Chondrocyte (in vitro differentiated cells): ENCODE data around the gene PRXL2B. TPM values are rescaled to one million over a fixed set of nuclear protein-coding genes. Genes with fewer than 3 reads are reported as not detected.

Experiments used
- DNase-seq: peaks from one replicate; pipeline ENCODE4 v3.0.0; 2021; ENCODE audit warnings: mixed read lengths, low spot score
- H3K27ac Mint-ChIP-seq: one replicate; pipeline ENCODE4 v1.8.0; 2021; ENCODE audit warnings: mild to moderate bottlenecking, moderate library complexity, mixed read lengths; ENCODE audit not compliant: unreplicated experiment
- H3K27me3 Mint-ChIP-seq: 2 replicates; pipeline ENCODE4 v1.8.0; 2021; ENCODE audit warnings: low read depth, mixed read lengths
- H3K36me3 Mint-ChIP-seq: 2 replicates; pipeline ENCODE4 v1.8.0; 2021; ENCODE audit warnings: low read depth, mixed read lengths
- H3K4me1 Mint-ChIP-seq: 2 replicates; pipeline ENCODE4 v1.8.0; 2021; ENCODE audit warnings: low read depth, mild to moderate bottlenecking, mixed read lengths
- H3K4me3 Mint-ChIP-seq: one replicate; pipeline ENCODE4 v1.8.0; 2021; ENCODE audit warnings: mild to moderate bottlenecking, moderate library complexity, mixed read lengths; ENCODE audit not compliant: unreplicated experiment
- H3K9me3 Mint-ChIP-seq: 2 replicates; pipeline ENCODE4 v1.8.0; 2021; ENCODE audit warnings: low read depth, mixed read lengths
- total RNA-seq: library from RNA; stranded (reverse); gene quantifications from 3 replicates; pipeline ENCODE4 v1.2.1, GENCODE V29; 2021
- TF ChIP-seq, protein P1 (sequence below): fragments of 200-600 bp; sonication (generic); IDR thresholded peaks from 2 replicates; pipeline ENCODE4 v1.5.0; 2021; ENCODE audit warnings: antibody characterized with exemption, mild to moderate bottlenecking, moderate library complexity

PRXL2B gene
- total RNA-seq, 1 donor from 2014 or later = 25.6 TPM

- H3K9me3 Mint-ChIP-seq = no peaks in the 10 kb centered on the region
- no peaks in the 10 kb centered on the region for H3K27me3 Mint-ChIP-seq
- H3K4me3 Mint-ChIP-seq = peak overlapping the region; percentile 28
- TF ChIP-seq, protein P1, sequence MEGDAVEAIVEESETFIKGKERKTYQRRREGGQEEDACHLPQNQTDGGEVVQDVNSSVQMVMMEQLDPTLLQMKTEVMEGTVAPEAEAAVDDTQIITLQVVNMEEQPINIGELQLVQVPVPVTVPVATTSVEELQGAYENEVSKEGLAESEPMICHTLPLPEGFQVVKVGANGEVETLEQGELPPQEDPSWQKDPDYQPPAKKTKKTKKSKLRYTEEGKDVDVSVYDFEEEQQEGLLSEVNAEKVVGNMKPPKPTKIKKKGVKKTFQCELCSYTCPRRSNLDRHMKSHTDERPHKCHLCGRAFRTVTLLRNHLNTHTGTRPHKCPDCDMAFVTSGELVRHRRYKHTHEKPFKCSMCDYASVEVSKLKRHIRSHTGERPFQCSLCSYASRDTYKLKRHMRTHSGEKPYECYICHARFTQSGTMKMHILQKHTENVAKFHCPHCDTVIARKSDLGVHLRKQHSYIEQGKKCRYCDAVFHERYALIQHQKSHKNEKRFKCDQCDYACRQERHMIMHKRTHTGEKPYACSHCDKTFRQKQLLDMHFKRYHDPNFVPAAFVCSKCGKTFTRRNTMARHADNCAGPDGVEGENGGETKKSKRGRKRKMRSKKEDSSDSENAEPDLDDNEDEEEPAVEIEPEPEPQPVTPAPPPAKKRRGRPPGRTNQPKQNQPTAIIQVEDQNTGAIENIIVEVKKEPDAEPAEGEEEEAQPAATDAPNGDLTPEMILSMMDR = no peak
- H3K27ac Mint-ChIP-seq = no peak overlapping the region
- no peaks in the 10 kb centered on the region for H3K36me3 Mint-ChIP-seq
- DNase-seq = peak; percentile 58
- peaks cover 18% of the 10 kb centered on the region for H3K4me1 Mint-ChIP-seq
Observed at GRCh38 chr1:2584686-2585317, 1.8 kb upstream of the PRXL2B start.

DNA sequence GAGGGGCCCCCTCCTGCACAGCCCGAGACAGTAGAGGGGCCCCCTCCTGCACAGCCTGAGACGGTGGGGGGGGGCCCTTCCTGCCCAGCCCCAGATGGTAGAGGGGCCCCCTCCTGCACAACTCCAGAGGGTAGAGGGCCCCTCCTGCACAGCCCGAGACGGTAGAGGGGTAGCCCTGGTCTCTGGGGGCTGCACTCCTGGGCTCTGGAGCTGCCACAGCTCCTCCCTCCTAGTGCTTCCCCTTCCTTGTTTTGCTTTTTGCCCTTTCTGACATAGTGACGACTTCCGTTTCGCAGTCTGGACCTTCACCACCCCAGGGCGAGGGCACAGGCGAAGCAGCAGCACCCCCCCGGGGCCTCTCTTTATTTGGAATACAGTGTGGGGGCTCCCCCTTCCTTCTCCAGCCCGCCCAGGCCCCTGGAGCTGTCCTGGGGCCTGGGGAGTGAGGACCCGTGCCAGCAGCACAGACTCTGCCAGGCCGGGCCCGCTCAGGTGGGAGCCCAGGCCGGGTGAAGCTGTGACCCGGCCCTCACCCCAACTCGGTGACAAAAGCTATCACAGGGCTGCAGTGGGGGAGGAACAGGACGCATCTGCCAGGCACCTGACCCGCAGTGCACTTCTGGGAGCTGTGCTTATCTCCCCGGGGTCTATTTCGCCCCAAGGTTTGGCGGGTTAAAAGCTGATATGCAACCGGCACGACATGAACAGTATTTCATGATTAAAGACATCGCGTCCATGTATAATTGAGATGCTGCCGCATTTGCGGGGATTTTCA is 1.1 kb upstream of the PRXL2B start:
- H3K9me3 Mint-ChIP-seq = no peaks in the 10 kb centered on the region
- peak overlapping the region; percentile 27 for H3K27ac Mint-ChIP-seq
- TF ChIP-seq, protein P1 = no peak
- peaks cover 18% of the 10 kb centered on the region for H3K4me1 Mint-ChIP-seq
- no peaks in the 10 kb centered on the region for H3K27me3 Mint-ChIP-seq
- H3K4me3 Mint-ChIP-seq = peak overlapping the region; percentile 80
- no peaks in the 10 kb centered on the region for H3K36me3 Mint-ChIP-seq
- DNase-seq = peak; percentile 55

GRCh38 chr1:2587071-2587859 is 688 bp downstream of the PRXL2B start:
- peak; percentile 90 for DNase-seq
- Mint-ChIP-seq H3K4me1 (peaks cover 18% of the 10 kb centered on the region), H3K4me3 (peak overlapping the region; percentile 73), H3K9me3 (no peaks in the 10 kb centered on the region), H3K36me3 (no peaks in the 10 kb centered on the region), H3K27me3 (no peaks in the 10 kb centered on the region), H3K27ac (no peak overlapping the region)
- TF ChIP-seq, protein P1 = no peak

GRCh38 chr1:2587860-2588571 is 1.4 kb downstream of the PRXL2B start:
- DNase-seq = peak; percentile 88
- no peaks in the 10 kb centered on the region for H3K9me3 Mint-ChIP-seq
- peaks cover 18% of the 10 kb centered on the region for H3K4me1 Mint-ChIP-seq
- TF ChIP-seq, protein P1 = no peak
- H3K4me3 Mint-ChIP-seq = peak overlapping the region; percentile 73
- no peaks in the 10 kb centered on the region for H3K36me3 Mint-ChIP-seq
- H3K27ac Mint-ChIP-seq = no peak overlapping the region
- H3K27me3 Mint-ChIP-seq = no peaks in the 10 kb centered on the region
